Smooth muscle cell (in vitro differentiated cells): ENCODE measurements around the gene MRGPRG. TPM values are rescaled to one million over a fixed set of nuclear protein-coding genes. Genes with fewer than 3 reads are reported as not detected.

ENCODE experiments used
- DNase-seq: peaks from one replicate; lab custom pipeline; 2025; ENCODE audit not compliant: unreplicated experiment; lab: John Stamatoyannopoulos, UW
- H2AFZ ChIP-seq: fragments of 200-600 bp; sonication (generic); 2 replicates; pipeline ENCODE4 v1.6.0; 2016; ENCODE audit warnings: antibody characterized with exemption, low read depth, mild to moderate bottlenecking
- H3F3A ChIP-seq: fragments of 200-600 bp; sonication (generic); 2 replicates; pipeline ENCODE4 v1.6.0; 2017; ENCODE audit warnings: antibody characterized with exemption, low read depth
- H3K27ac ChIP-seq: fragments of 200-600 bp; sonication (generic); 2 replicates; pipeline ENCODE4 v1.5.1; 2016; ENCODE audit warnings: low read depth, mild to moderate bottlenecking
- H3K27me3 ChIP-seq: fragments of 200-600 bp; sonication (generic); 2 replicates; pipeline ENCODE4 v1.6.1; 2016; ENCODE audit warnings: low read depth, mild to moderate bottlenecking
- H3K36me3 ChIP-seq: fragments of 200-600 bp; sonication (generic); 2 replicates; pipeline ENCODE4 v1.5.1; 2016; ENCODE audit warnings: low read depth
- H3K4me1 ChIP-seq: fragments of 200-600 bp; sonication (generic); 2 replicates; pipeline ENCODE4 v1.5.1; 2016; ENCODE audit warnings: low read depth
- H3K4me2 ChIP-seq: fragments of 200-600 bp; sonication (generic); 2 replicates; pipeline ENCODE4 v1.6.0; 2016; ENCODE audit warnings: mild to moderate bottlenecking
- H3K4me3 ChIP-seq: fragments of 200-600 bp; sonication (generic); 2 replicates; pipeline ENCODE4 v1.5.1; 2016; ENCODE audit warnings: mild to moderate bottlenecking
- H3K79me2 ChIP-seq: fragments of 200-600 bp; sonication (generic); 2 replicates; pipeline ENCODE4 v1.6.0; 2016; ENCODE audit warnings: low read depth, mild to moderate bottlenecking
- H3K9ac ChIP-seq: fragments of 200-600 bp; sonication (generic); 2 replicates; pipeline ENCODE4 v1.6.0; 2016; ENCODE audit warnings: low read depth
- H3K9me3 ChIP-seq: fragments of 200-600 bp; sonication (generic); replicated peaks from 2 replicates; pipeline ENCODE4 v1.5.1; 2016; ENCODE audit warnings: low read depth
- H4K20me1 ChIP-seq: fragments of 200-600 bp; sonication (generic); 2 replicates; pipeline ENCODE4 v1.6.0; 2016; ENCODE audit warnings: low read depth
- WGBS: methylation state at CpG from one replicate; pipeline ENCODE4 v1.1.7; 2016; ENCODE audit warnings: low lambda C conversion rate; 5-methylcytosine and 5-hydroxymethylcytosine counted together
- polyA plus RNA-seq: library from polyadenylated mRNA; unstranded; fragments of >200 nt; fragmentation: Nextera tagmentation; extraction: Ambion mirVana; gene quantifications from 2 replicates; pipeline ENCODE4 v1.2.1, GENCODE V29; 2016
- total RNA-seq: library from RNA; depleted of rRNA; stranded (reverse); fragments of >200 nt; gene quantifications from 2 replicates; pipeline ENCODE4 v1.2.3, GENCODE V29; 2014
- TF ChIP-seq, protein P1 (sequence below): fragments of 200-600 bp; sonication (generic); IDR thresholded peaks from 2 replicates; pipeline ENCODE4 v1.5.1; 2017; ENCODE audit warnings: borderline replicate concordance, mild to moderate bottlenecking, antibody characterized with exemption; ENCODE audit not compliant: insufficient read depth, poor library complexity, severe bottlenecking

Gene MRGPRG
- total and polyA plus RNA-seq, 2 experiments from 2014 or later = not detected

DNA sequence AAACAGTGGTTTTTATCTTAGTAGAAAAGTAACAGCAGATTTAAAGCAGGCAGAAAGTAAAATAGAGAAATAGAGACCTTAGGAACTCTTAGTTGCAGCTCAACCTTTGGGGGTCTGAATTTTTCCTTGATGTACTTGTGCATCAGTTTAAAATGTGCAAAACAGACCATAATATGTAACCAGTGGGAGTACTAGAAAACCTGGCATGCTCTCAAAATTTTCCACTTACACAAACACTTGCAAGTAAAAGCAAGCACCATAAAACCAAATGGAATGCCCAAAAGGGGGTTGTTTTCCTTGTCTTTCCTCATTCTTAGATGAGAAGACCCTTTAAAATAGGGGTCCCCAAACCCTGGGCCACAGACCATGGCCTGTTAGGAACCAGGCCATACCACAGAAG, 26.5 kb upstream of the MRGPRG start:
- Histone ChIP-seq H3K27me3 (no peaks in the 10 kb centered on the region), H3K4me1 (no peaks in the 10 kb centered on the region), H3K4me3 (no peak overlapping the region), H3K79me2 (no peaks in the 10 kb centered on the region), H2AFZ (no peak overlapping the region), H3K9ac (no peak overlapping the region), H4K20me1 (no peaks in the 10 kb centered on the region), H3K4me2 (no peak overlapping the region), H3F3A (peaks cover 5% of the 10 kb centered on the region), H3K27ac (no peak overlapping the region), H3K36me3 (no peaks in the 10 kb centered on the region), H3K9me3 (no peaks in the 10 kb centered on the region)
- TF ChIP-seq, protein P1, sequence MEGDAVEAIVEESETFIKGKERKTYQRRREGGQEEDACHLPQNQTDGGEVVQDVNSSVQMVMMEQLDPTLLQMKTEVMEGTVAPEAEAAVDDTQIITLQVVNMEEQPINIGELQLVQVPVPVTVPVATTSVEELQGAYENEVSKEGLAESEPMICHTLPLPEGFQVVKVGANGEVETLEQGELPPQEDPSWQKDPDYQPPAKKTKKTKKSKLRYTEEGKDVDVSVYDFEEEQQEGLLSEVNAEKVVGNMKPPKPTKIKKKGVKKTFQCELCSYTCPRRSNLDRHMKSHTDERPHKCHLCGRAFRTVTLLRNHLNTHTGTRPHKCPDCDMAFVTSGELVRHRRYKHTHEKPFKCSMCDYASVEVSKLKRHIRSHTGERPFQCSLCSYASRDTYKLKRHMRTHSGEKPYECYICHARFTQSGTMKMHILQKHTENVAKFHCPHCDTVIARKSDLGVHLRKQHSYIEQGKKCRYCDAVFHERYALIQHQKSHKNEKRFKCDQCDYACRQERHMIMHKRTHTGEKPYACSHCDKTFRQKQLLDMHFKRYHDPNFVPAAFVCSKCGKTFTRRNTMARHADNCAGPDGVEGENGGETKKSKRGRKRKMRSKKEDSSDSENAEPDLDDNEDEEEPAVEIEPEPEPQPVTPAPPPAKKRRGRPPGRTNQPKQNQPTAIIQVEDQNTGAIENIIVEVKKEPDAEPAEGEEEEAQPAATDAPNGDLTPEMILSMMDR = no peak
- DNase-seq = no peak

DNA sequence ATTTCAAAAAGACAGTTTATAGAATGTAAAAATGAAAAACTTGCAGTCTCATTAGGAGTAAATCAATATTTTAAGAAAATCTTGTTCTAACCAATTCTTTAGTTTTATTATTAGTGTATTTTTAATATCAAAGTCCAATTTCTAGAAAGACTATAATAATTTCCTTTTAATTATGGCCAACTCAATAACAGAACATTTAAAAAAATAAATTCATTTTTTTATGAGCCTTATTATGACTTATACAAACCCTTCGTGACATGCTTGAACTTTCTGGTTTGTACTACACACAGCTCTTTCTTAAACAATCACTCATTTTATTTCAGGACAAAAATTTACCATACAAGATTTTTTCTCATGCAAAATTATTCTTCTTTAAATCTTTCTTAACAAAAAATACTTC, 25.3 kb upstream of the MRGPRG start:
- 97% methylated on average over 1 of the region's 1 CpG for WGBS
- DNase-seq = no peak
- TF ChIP-seq, protein P1 = no peak
- no peak overlapping the region for H3K27ac ChIP-seq
- H3K9me3 ChIP-seq = no peaks in the 10 kb centered on the region
- no peaks in the 10 kb centered on the region for H3K36me3 ChIP-seq
- H3K4me2 ChIP-seq = no peak overlapping the region
- no peaks in the 10 kb centered on the region for H3K4me1 ChIP-seq
- peaks cover 5% of the 10 kb centered on the region for H3F3A ChIP-seq
- no peak overlapping the region for H2AFZ ChIP-seq
- no peak overlapping the region for H3K9ac ChIP-seq
- H4K20me1 ChIP-seq = no peaks in the 10 kb centered on the region
- H3K27me3 ChIP-seq = no peaks in the 10 kb centered on the region
- no peaks in the 10 kb centered on the region for H3K79me2 ChIP-seq
- no peak overlapping the region for H3K4me3 ChIP-seq

DNA sequence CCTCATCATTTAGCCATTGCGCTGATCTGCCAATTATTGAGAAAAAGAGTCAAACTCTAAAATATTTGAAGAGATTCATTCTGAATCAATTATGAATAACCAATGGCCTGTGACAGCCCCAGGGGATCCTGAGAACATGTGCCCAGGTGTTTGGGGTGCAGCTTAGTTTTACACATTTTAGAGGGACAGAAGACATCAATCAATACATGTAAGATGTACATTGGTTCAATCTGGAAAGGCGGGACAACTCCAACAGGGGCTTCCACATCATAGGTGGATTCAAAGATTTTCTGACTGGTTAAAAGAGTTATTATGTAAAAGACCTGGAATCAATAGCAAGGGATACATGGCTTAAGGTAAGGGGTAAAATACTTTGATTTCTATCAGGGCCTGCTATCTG, 18.5 kb upstream of the MRGPRG start:
- H3K27ac ChIP-seq = no peak overlapping the region
- H2AFZ ChIP-seq = no peak overlapping the region
- DNase-seq = no peak
- H3K9me3 ChIP-seq = no peaks in the 10 kb centered on the region
- H3K4me3 ChIP-seq = no peak overlapping the region
- no peaks in the 10 kb centered on the region for H3K27me3 ChIP-seq
- no peaks in the 10 kb centered on the region for H4K20me1 ChIP-seq
- TF ChIP-seq, protein P1 = no peak
- no peak overlapping the region for H3K9ac ChIP-seq
- H3F3A ChIP-seq = no peaks in the 10 kb centered on the region
- WGBS = 97% methylated on average over 2 of the region's 2 CpGs
- no peak overlapping the region for H3K4me2 ChIP-seq
- no peaks in the 10 kb centered on the region for H3K36me3 ChIP-seq
- H3K79me2 ChIP-seq = no peaks in the 10 kb centered on the region
- H3K4me1 ChIP-seq = no peaks in the 10 kb centered on the region

DNA sequence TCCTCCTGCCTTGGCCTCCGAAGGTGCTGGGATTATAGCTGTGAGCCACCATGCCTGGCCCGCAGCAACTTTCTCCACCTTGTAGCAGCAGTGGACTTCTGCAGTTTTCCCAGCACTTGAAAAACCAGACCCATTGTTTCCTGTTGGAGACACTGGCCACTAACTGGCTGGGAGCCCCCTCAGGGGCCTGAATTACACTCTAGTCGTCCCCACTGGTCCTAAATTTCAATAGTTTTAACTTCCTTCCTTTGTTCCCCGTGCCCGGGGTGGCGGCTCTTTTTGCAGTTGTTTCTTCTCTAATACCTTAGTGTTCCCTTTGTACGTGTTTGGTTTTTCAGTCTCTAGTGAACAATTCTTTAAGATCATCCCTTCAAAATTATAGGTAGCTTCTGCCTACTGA, 16.2 kb upstream of the MRGPRG start:
- H3K9me3 ChIP-seq = no peaks in the 10 kb centered on the region
- no peaks in the 10 kb centered on the region for H3K4me1 ChIP-seq
- H3K27me3 ChIP-seq = no peaks in the 10 kb centered on the region
- no peak overlapping the region for H3K9ac ChIP-seq
- no peak overlapping the region for H2AFZ ChIP-seq
- WGBS = 71% methylated on average over 7 of the region's 7 CpGs
- no peak overlapping the region for H3K4me3 ChIP-seq
- no peak overlapping the region for H3K27ac ChIP-seq
- H3K36me3 ChIP-seq = no peaks in the 10 kb centered on the region
- no peaks in the 10 kb centered on the region for H4K20me1 ChIP-seq
- H3F3A ChIP-seq = no peaks in the 10 kb centered on the region
- no peak for DNase-seq
- H3K4me2 ChIP-seq = no peak overlapping the region
- no peaks in the 10 kb centered on the region for H3K79me2 ChIP-seq
- TF ChIP-seq, protein P1 = no peak
